Gastroesophageal sphincter (tissue), 4 donors: ENCODE data around the gene DYNC2H1. TPM values are rescaled to one million over a fixed set of nuclear protein-coding genes. Genes with fewer than 3 reads are reported as not detected.

Experiments used
- ATAC-seq: fragments of 150-250 bp; one replicate; pipeline ENCODE4 v1.9.1; 2016; ENCODE audit warnings: mild to moderate bottlenecking, moderate library complexity
- H3K27ac ChIP-seq, 4 donors: fragments of 200-600 bp; sonication (generic) in 3 of 4; 1 replicate in 3 of 4; 2 replicates in 1 of 4; pipeline ENCODE4 v1.5.1; 2016 to 2019
- H3K27me3 ChIP-seq: fragments of 200-600 bp; sonication (generic); one replicate; pipeline ENCODE4 v1.5.1; 2019
- H3K36me3 ChIP-seq, 2 donors: fragments of 200-600 bp; sonication (generic); one replicate each; pipeline ENCODE4 v1.5.1; 2019; ENCODE audit warnings: control low read depth in 1 of 2
- H3K4me1 ChIP-seq, 3 donors: fragments of 200-600 bp; sonication (generic); 1 replicate in 2 of 3; 2 replicates in 1 of 3; pipeline ENCODE4 v1.5.1; 2016 to 2019; ENCODE audit warnings: control low read depth in 2 of 3
- H3K4me3 ChIP-seq, 2 donors: fragments of 200-600 bp; sonication (generic); one replicate each; pipeline ENCODE4 v1.5.1; 2019; ENCODE audit warnings: mild to moderate bottlenecking in 1 of 2, moderate library complexity in 1 of 2
- H3K9me3 ChIP-seq, 3 donors: fragments of 200-600 bp; sonication (generic); one replicate each; pipeline ENCODE4 v1.5.1; 2017 to 2019; ENCODE audit warnings: control low read depth in 2 of 3
- EP300 ChIP-seq: sonication (generic); formaldehyde crosslinking; IDR thresholded peaks from one replicate; pipeline ENCODE4 v1.6.1; 2017; ENCODE audit warnings: antibody characterized with exemption, mild to moderate bottlenecking
- POLR2A ChIP-seq, 2 donors: fragments of 450-650 bp; IDR thresholded peaks; one replicate each; pipeline ENCODE4 v1.6.1; 2017; ENCODE audit warnings: antibody characterized with exemption in 2 of 2, mild to moderate bottlenecking in 2 of 2, moderate library complexity in 1 of 2
- POLR2AphosphoS5 ChIP-seq: sonication (generic); formaldehyde crosslinking; IDR thresholded peaks from one replicate; pipeline ENCODE4 v1.6.1; 2017; ENCODE audit warnings: antibody characterized with exemption
- WGBS, 2 donors: methylation state at CpG; one replicate each; pipeline ENCODE4 v1.1.5; 2018; ENCODE audit warnings: low coverage in 1 of 2; 5-methylcytosine and 5-hydroxymethylcytosine counted together
- total RNA-seq, 4 donors: library from RNA; depleted of rRNA; stranded (reverse); fragments of >200 nt; gene quantifications; one replicate each; pipeline ENCODE4 v1.1.0, GENCODE V29; 2016
- TF ChIP-seq, protein P1 (sequence below), 4 experiments: fragments of 200-600 bp in 2 of 4; fragments of 450-650 bp in 2 of 4; sonication (generic) in 1 of 4; IDR thresholded peaks; one replicate each; pipeline ENCODE4 v1.5.1; 2017 to 2019; ENCODE audit warnings: antibody characterized with exemption in 4 of 4, mild to moderate bottlenecking in 2 of 4, moderate library complexity in 2 of 4

The DYNC2H1 gene
- total RNA-seq, 4 donors from 2014 or later, result 11.5 to 26.7 (median 18.1) TPM

DNA sequence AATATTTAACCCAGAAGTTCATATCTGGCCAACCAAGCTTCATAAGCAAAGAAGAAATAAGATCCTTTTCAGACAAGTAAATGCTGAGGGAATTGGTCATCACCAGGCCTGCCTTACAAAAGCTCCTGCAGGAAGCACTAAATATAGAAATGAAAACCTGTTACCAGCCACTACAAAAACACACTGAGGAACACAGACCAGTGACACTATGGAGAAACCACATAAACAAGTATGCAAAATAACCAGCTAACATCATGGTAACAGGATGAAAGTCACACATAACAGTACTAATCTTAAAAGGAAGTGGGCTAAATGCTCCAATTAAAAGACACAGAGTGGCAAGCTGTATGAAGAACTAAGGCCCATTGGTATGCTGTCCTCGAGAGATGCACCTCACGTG lies 311.4 kb downstream of the DYNC2H1 start:
- no peaks in the 10 kb centered on the region for H3K4me1 ChIP-seq
- TF ChIP-seq EP300, result no peak
- TF ChIP-seq, protein P1, sequence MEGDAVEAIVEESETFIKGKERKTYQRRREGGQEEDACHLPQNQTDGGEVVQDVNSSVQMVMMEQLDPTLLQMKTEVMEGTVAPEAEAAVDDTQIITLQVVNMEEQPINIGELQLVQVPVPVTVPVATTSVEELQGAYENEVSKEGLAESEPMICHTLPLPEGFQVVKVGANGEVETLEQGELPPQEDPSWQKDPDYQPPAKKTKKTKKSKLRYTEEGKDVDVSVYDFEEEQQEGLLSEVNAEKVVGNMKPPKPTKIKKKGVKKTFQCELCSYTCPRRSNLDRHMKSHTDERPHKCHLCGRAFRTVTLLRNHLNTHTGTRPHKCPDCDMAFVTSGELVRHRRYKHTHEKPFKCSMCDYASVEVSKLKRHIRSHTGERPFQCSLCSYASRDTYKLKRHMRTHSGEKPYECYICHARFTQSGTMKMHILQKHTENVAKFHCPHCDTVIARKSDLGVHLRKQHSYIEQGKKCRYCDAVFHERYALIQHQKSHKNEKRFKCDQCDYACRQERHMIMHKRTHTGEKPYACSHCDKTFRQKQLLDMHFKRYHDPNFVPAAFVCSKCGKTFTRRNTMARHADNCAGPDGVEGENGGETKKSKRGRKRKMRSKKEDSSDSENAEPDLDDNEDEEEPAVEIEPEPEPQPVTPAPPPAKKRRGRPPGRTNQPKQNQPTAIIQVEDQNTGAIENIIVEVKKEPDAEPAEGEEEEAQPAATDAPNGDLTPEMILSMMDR (IDR thresholded peaks at IDR 0.05), result no peak
- TF ChIP-seq POLR2AphosphoS5, result no peak
- no peak for TF ChIP-seq POLR2A (IDR thresholded peaks at IDR 0.05)
- no peaks in the 10 kb centered on the region for H3K27me3 ChIP-seq
- H3K9me3 ChIP-seq, result peaks cover 0 to 11% (median 0%) of the 10 kb centered on the region in 3 donors
- H3K27ac ChIP-seq, result no peak overlapping the region
- no peaks in the 10 kb centered on the region for H3K36me3 ChIP-seq
- H3K4me3 ChIP-seq, result no peak overlapping the region
- no peak for ATAC-seq
- WGBS, 2 donors, result 83 to 100% methylated on average over 1 to 2 of the region's 2 CpGs

DNA sequence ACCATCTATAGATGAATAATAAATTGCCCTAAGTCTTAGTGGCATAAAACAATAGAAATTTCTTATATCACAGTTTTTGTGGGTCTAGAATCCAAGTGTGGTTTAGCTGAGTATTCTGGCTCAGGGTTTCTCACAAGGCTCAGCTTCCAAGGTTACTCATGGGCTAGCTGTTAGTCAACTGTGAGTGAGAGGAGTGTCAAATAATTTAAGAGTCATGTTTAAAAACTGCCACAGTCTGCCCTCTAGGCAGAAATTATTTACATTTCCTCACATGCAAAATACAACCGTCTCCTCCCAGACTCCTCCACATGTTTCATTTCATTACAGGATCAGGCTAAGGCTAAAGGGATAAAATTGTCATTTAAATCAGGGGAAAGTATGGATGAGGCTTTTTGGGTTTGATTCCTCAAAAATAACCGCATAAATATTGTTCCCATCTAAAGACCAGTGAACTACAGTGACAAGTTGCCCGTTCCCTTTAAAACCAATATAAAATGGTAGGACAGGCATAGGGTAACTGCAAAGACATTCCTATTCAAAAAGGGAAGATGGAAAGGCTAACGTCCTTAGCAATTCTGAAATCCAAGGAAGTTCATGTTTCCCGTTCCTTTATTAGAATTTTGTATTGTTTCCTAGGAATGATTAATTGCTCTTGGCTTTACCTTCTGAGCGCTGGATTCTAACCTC lies 324.3 kb downstream of the DYNC2H1 start:
- no peak for ATAC-seq
- Histone ChIP-seq H3K27ac (no peak overlapping the region), H3K4me1 (peaks cover 0 to 7% (median 0%) of the 10 kb centered on the region in 3 donors), H3K36me3 (no peaks in the 10 kb centered on the region), H3K9me3 (no peaks in the 10 kb centered on the region), H3K27me3 (no peaks in the 10 kb centered on the region), H3K4me3 (no peak overlapping the region)
- TF ChIP-seq POLR2A (IDR thresholded peaks at IDR 0.05) (no peak), EP300 (no peak), POLR2AphosphoS5 (no peak)
- TF ChIP-seq, protein P1 (IDR thresholded peaks at IDR 0.05), result no peak
- 40 to 49% methylated on average over 6 of the region's 6 CpGs for WGBS, 2 donors

DNA sequence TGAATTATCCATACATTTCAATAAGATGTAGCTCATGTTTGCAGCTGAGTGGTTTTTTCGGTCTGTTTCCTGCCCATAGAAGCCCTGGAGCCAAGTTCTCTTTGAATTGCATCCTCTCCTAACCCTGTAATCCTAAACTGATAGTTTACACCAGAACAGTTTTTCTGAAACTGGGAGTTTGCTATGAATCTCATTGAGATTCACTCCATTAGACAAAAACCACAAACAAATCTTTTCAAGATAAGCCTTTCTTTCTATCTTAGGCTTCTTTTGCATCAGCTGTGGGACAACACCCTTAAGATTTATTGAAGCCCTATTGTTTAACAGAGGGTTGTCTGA lies 324.8 kb downstream of the DYNC2H1 start:
- WGBS, 2 donors, result 0 to 11% methylated on average over 1 of the region's 1 CpG
- H3K9me3 ChIP-seq, result no peaks in the 10 kb centered on the region
- TF ChIP-seq, protein P1 (IDR thresholded peaks at IDR 0.05), result no peak
- TF ChIP-seq EP300 (no peak), POLR2A (IDR thresholded peaks at IDR 0.05) (no peak), POLR2AphosphoS5 (no peak)

DNA sequence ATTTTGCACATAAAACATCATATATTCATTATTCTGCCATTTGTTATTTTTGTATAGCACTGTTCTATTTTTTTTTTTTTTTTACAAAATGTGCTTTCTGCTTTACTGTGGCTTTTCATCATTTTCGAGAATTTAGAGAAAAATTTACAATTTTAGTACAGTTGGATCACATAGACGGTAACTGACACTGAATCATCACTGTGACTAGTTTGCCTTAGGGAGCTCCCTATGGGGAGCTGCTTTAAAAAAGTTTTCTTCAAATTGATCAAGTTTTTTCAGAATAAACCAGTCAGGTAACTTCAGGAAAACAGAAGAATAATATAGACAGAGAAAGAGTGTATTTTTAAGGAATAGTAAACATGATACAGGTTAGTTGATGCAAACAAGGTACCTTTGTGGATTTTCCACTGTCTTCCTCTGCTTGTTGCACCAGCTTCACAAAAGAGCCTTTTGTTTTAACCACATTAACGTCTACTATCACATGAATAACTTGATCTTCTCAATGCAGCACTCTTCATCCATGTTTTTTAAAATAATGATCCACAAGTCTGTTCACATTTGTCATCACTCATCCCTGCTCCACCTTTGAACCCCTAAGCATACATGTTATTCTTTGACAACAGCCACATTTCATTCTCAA lies 327.0 kb downstream of the DYNC2H1 start:
- 78 to 79% methylated on average over 2 to 3 of the region's 3 CpGs for WGBS, 2 donors

More for the DNA sequence above, 324.8 kb downstream of the DYNC2H1 start:
- H3K36me3 ChIP-seq, result no peaks in the 10 kb centered on the region
- no peaks in the 10 kb centered on the region for H3K27me3 ChIP-seq
- H3K27ac ChIP-seq, result no peak overlapping the region
- ATAC-seq, result no peak
- peaks cover 0 to 7% (median 0%) of the 10 kb centered on the region in 3 donors for H3K4me1 ChIP-seq
- no peak overlapping the region for H3K4me3 ChIP-seq

More for the DNA sequence above, 327.0 kb downstream of the DYNC2H1 start:
- Histone ChIP-seq H3K9me3 (no peaks in the 10 kb centered on the region), H3K4me3 (no peak overlapping the region), H3K36me3 (no peaks in the 10 kb centered on the region), H3K27ac (no peak overlapping the region), H3K27me3 (no peaks in the 10 kb centered on the region), H3K4me1 (peaks cover 0 to 7% (median 0%) of the 10 kb centered on the region in 3 donors)
- no peak for ATAC-seq
- TF ChIP-seq EP300 (no peak), POLR2A (IDR thresholded peaks at IDR 0.05) (no peak), POLR2AphosphoS5 (no peak)
- TF ChIP-seq, protein P1 (IDR thresholded peaks at IDR 0.05), result no peak
